GM18907 (cell line): Measurements from ENCODE around the gene CALU.

Experiments
- ATAC-seq: cut with Tn5 transposase; IDR thresholded peaks from one replicate; pipeline ENCODE4 v1.9.1; 2021; ENCODE audit warnings: mild to moderate bottlenecking, moderate library complexity; ENCODE audit not compliant: unreplicated experiment

The CALU gene

GRCh38 chr7:128721376-128721775 lies 17.8 kb upstream of the CALU start:
- ATAC-seq = no peak

- no peak for ATAC-seq
Observed at GRCh38 chr7:128724743-128725142, 14.4 kb upstream of the CALU start.

- no peak for ATAC-seq
Observed at GRCh38 chr7:128725531-128725930, 13.6 kb upstream of the CALU start.

- no peak for ATAC-seq
Observed at GRCh38 chr7:128726059-128726736, 13.0 kb upstream of the CALU start.

DNA sequence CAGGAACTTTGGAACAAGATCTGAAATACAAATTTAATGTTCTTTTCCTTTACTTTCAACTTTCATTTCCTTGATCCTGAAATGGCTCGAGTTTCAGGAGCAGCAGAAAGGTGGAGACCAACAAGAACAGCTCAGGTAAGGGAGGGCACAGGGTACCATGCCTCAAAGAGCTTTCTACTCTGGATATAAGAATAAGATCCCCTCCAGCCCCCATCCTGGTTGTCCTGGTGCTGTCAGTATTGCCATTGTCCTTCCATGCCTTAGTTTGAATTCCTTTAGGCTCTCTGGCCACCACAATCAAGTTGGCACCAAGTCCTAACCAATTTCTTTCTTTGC lies 12.5 kb upstream of the CALU start:
- ATAC-seq = no peak

- ATAC-seq = no peak
Observed at GRCh38 chr7:128727239-128727638, 11.9 kb upstream of the CALU start.

DNA sequence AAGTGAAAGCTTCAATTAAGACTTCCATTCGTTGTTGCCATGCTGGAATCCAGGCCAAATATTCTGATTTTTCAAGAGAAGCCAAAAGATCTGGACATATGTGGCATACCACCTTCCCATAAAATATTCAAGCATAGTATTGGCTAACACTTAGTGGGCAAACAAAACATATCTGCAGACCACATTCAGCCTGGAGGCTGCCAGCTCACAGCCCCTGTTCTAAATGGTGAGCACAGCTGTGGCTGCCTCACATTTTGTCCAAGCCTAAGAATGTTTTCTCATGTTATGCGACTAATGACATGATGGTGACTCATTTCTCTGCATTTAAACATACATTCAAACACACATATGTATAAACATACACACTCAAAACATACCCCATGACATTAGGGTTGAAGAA lies 10.6 kb upstream of the CALU start:
- ATAC-seq = no peak

GRCh38 chr7:128729494-128729893 lies 9.7 kb upstream of the CALU start:
- no peak for ATAC-seq

DNA sequence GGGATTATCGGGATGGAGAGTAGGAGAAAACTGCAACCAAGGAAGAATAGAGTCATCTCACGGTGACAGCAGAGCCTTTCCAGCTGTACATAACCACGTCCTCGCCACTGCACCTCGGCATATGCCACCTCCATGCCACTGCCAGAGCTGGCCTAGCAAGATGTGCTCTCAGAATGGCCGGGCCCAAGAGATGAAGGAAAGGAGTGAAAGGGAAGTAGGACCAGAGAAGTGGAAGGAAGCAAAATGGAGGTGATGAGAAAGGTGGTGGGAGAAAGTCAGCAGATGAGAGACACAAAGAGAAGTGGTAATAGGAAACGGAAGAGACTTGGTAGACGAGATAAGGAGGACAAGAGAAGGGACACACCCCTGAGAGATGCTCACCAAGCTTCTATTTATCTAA lies 8.0 kb upstream of the CALU start:
- no peak for ATAC-seq

DNA sequence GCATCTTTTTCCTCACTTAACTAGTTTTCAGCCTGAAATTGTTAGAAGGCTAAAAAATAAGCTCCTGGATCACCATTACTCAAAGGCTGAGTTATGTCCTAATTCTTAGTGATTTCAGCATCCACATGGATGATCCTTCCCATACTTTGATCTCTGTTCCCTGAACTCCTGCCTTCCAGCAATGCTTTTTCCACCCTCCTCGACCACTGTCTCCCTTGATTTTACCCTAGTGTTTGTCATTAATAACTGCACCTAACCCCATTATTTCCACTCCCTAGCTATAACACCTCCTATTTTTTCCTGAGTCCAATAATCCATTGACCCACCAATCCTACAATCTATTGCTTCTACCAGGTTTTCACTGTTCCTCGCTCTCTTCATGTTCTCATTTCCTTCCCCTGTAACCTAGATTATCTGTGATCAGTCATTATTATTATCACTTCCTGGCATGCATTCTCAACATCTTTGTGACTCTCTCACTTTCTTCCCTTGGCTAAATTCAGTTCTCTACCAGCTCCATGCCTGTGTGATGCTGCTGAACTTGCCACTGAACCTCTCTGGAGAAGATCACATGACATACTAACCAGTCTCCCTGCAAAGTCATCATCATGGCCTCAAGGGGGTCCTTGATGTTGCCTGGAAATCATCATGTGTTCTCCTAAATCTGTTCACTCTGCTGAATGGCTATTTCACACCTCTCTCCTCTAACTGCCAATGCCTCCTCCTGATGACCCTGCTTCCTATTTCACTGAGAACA lies 6.5 kb upstream of the CALU start:
- no peak for ATAC-seq

DNA sequence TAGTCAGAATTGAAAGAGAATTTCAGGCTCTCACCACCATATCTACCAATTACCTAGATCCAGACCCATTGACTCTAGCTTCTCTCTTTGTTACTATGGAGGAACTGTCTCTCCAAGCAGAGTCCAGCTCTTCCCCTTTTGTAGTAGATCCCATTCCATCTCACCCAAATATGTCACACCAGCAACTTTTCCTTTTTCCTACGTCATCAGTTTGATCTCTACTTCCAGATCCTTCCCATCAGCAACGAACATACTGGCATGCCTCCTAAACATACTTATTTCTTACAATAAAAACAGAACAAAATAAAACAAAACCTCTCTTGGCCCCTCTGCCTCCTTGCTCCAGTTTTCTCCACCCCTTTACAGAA lies 5.9 kb upstream of the CALU start:
- no peak for ATAC-seq

GRCh38 chr7:128734890-128735289 lies 4.3 kb upstream of the CALU start:
- ATAC-seq = no peak

- no peak for ATAC-seq
Observed at GRCh38 chr7:128735436-128735835, 3.7 kb upstream of the CALU start.

DNA sequence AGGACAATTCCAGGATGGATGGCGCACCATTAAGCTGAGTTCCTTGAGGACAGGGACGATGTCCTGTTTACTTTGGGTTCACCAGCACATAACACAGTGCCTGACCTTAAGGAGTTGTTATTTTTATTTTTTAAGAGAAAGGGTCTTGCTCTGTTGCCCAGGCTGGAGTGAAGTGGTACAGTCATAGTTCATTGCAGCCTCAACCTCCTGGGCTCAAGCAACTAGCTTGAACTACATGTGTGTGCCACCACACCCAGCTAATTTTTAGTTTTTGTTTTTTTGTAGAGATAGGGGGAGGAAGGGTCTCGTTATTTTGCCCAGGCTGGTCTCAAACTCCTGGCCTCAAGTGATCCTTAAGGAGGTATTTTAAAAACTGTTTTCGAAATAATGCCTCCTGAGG lies 1.7 kb upstream of the CALU start:
- no peak for ATAC-seq

- ATAC-seq = no peak
Observed at GRCh38 chr7:128737867-128738385, 1.2 kb upstream of the CALU start.

GRCh38 chr7:128738570-128739047 lies 550 bp upstream of the CALU start:
- peak; percentile 19 for ATAC-seq

DNA sequence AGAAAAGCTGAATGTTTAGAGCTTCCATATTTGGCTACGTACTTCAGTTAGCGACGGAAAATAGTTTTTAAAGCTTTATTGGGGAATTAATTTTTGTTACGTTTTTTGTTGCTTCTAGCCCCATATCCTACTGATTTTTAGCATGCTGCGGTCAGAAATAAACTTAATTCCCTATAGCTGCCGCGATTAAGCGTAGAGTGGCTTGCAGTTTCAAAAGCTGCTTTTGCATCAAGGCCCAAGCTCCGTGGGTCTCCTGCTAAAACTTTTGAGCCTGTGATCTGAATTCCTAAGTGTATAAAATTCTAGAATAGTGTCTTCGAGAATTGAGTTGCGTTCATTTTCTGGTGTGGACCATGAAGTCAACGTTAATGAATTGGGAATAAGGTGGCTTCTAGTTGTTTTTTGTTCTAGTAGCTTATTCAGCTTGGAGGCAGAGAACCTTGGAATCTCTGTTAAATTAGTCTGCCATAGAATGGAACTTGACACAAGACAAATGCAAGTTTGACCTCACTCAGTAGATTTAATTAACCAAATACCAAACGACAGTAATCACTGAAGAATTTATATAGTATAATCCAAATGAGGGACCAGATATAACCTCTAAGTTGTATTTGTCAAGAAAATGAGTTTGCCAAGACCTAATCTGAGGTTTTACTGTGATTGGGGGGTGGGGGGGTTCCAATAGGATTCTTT lies 977 bp downstream of the CALU start:
- ATAC-seq = no peak

GRCh38 chr7:128740996-128741395 lies 1.8 kb downstream of the CALU start:
- ATAC-seq = no peak

GRCh38 chr7:128741491-128741890 lies 2.3 kb downstream of the CALU start:
- no peak for ATAC-seq

- ATAC-seq = no peak
Observed at GRCh38 chr7:128742206-128742605, 3.0 kb downstream of the CALU start.

- no peak for ATAC-seq
Observed at GRCh38 chr7:128743112-128743772, 4.1 kb downstream of the CALU start.
